DMS 273 (cell line): ENCODE measurements around the gene HECTD4.
"Not testable (repeated sequence)": the region's sequence is repeated elsewhere in the genome, so short reads cannot be mapped to it uniquely, and the experiment has no call there.

Experiments
- DNase-seq: peaks from one replicate; lab custom pipeline; 2025; ENCODE audit not compliant: unreplicated experiment; lab: John Stamatoyannopoulos, UW

HECTD4 gene

GRCh38 chr12:112163471-112163991 is 218.7 kb downstream of the HECTD4 start:
- DNase-seq = no peak

DNA sequence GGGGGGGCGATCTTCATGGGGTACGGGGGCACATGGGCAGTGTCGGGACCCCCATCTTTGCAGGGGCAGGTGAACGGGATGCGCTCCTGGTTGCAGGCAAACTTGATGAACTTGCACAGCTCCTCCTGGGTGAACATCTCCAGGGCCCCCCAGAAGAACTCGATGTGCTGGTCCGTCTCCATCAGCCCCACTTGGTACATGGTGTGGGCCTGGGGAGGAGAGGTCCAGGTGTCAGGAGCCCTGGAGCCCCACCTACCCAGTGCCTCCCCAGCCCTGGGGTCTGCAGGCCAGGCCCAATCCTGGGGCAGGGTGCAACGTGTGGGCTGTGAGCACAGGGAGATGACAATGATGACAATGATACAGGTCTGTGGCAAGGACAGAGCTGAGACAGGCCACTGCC is 219.2 kb downstream of the HECTD4 start:
- DNase-seq = no peak

- no peak for DNase-seq
Measured at GRCh38 chr12:112162241-112162790, 219.9 kb downstream of the HECTD4 start.

- DNase-seq = no peak
Measured at GRCh38 chr12:112161711-112162110, 220.5 kb downstream of the HECTD4 start.

GRCh38 chr12:112160611-112161010 is 221.6 kb downstream of the HECTD4 start:
- no peak for DNase-seq

DNA sequence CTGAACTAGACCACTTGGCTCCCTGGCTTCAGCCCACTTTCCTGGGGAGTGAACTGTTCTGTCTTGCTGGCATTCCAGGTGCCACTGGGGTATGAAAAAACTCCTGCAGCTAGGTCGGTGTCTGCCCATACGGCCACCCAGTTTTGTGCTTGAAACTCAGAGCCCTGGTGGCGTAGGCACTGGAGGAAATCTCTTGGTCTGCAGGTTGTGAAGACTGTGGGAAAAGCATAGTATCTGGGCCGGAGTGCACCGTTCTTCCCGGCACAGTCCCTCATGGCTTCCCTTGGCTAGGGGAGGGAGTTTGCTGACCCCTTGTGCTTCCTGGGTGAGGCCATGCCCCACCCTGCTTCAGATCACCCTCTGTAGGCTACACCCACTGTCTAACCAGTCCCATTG is 223.1 kb downstream of the HECTD4 start:
- no peak for DNase-seq

GRCh38 chr12:112158461-112159145 is 223.6 kb downstream of the HECTD4 start:
- DNase-seq = not testable (repeated sequence)

GRCh38 chr12:112153893-112154219 is 228.4 kb downstream of the HECTD4 start:
- no peak for DNase-seq

GRCh38 chr12:112153181-112153892 is 228.9 kb downstream of the HECTD4 start:
- DNase-seq = no peak

GRCh38 chr12:112151766-112152541 is 230.3 kb downstream of the HECTD4 start:
- no peak for DNase-seq

DNA sequence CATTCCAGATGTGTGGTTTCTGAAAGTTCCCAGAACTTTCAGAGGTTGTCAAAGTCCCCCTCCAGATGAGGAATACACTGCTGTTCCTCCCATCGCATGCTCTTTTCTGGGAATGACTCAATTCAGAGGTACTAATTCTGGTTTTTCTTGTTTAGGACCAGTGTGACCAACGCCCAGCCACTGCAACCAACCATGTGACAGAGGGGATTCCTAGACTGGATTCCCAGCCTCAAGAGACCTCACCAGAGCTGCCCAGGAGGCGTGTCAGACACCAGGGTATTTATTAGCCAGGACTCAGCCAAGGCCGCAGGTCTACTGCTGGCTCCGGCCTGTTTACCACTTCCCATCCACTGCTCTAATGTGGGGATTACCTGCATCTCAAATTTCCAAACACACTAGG is 232.6 kb downstream of the HECTD4 start:
- DNase-seq = no peak

DNA sequence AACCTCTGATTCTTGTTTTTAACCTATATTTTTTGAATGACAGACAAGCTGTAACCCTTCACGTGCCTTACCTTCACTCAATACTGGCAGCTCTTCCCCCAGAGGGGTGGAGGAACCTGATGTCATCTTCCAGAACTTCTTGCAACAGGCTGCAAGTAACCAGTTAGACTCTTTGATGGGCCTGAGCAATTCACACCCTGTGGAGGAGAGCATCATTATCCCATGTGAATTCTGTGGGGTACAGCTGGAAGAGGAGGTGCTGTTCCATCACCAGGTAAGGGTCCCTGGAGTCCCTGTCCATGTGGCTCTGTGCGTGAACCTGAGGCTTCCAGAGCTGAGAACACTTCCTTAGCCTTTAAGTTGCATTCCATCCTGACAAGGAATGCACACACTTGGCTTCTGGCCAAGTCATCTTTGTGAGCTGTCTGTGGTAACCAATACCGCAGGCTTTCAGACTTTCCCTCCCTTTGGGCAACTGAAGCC is 234.2 kb downstream of the HECTD4 start:
- no peak for DNase-seq

DNA sequence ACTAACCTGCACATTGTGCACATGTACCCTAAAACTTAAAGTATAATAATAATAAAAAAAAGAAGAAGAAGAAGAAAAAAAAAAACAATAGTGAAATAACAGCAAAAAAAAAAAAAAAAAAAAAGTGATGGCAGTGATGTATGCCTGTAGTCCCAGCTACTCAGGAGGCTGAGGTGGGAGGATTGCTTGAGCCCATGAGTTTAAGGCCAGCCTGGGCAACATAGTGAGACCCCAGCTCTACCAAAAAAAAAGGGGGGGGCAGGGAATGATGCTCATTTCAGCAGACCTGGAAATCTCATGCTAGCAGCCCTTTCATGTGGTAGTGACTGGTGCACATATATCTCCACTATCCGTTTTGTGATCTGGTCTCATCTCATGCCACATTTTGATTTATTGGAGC is 236.1 kb downstream of the HECTD4 start:
- DNase-seq = no peak

DNA sequence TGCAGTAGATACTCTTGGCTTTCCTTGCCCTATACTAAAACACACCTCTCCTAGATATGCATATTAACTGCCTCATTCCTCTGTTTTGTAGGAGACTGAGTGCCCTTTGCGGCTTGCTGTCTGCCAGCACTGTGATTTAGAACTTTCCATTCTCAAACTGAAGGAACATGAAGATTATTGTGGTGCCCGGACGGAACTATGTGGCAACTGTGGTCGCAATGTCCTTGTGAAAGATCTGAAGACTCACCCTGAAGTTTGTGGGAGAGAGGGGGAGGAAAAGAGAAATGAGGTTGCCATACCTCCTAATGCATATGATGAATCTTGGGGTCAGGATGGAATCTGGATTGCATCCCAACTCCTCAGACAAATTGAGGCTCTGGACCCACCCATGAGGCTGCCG is 241.5 kb downstream of the HECTD4 start:
- no peak for DNase-seq

- DNase-seq = no peak
Measured at GRCh38 chr12:112134731-112135130, 247.5 kb downstream of the HECTD4 start.

GRCh38 chr12:112133418-112133817 is 248.8 kb downstream of the HECTD4 start:
- no peak for DNase-seq

DNA sequence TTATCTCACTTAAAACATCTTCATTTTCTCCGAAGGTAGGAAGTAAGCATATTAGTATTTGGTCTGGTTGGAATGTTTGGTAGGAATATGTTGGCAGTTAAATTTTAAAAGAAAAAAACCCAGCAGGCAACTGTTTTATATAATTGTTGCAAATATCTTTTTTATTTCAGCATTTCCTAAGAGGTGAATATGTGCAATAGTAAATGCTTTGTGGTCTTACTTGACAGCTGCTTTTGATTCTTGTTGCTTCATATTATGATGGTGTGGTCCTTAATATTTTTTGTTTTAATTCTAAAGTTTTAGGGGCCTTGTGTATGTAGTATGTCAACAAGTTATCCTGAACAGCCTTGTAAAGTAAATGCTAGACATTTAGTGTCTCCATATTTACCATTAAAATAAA is 250.5 kb downstream of the HECTD4 start:
- DNase-seq = no peak

- DNase-seq = no peak
Measured at GRCh38 chr12:112130441-112130998, 251.7 kb downstream of the HECTD4 start.

DNA sequence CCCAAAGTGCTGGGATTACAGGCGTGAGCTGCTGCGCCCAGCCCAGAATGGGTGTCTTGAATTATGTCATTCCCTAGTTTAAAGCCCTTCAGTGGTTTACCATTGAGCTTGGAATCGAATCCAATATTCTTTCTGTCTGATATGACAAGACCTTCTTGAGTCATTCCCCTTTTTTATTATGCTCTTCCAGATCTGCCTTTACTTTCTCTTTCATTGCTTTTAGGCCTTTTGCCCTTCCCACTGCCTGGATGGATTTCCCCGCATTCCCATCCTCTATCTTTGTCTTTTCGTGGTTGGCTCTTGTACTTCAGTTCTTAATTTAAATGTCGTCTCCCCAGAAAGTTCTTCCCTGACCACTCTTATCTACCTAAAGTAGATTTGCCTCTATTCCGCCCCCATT is 255.3 kb downstream of the HECTD4 start:
- no peak for DNase-seq

GRCh38 chr12:112126000-112126438 is 256.2 kb downstream of the HECTD4 start:
- DNase-seq = peak; percentile 26
